GM06990 (cell line): ENCODE measurements around the gene NFXL1.

ENCODE experiments used
- DNase-seq: peaks from one replicate; pipeline ENCODE4 v3.0.0-alpha.2; 2011; ENCODE audit not compliant: insufficient read length; ENCODE audit errors: extremely low read depth
- H3K27me3 ChIP-seq: replicated peaks from 2 replicates; pipeline ENCODE4 v1.6.0; 2011; ENCODE audit warnings: low read length; ENCODE audit not compliant: control insufficient read depth, insufficient read depth
- H3K36me3 ChIP-seq: 2 replicates; pipeline ENCODE4 v1.5.1; 2011; ENCODE audit warnings: low read length; ENCODE audit not compliant: control insufficient read depth, insufficient read depth
- H3K4me3 ChIP-seq: replicated peaks from 2 replicates; pipeline ENCODE4 v1.5.1; 2011; ENCODE audit warnings: low read depth, mild to moderate bottlenecking, control low read depth, low read length
- CTCF ChIP-seq: IDR thresholded peaks from 2 replicates; pipeline ENCODE4 v1.5.1; 2011; ENCODE audit warnings: low read length, control low read depth, mild to moderate bottlenecking, inconsistent platforms; ENCODE audit not compliant: insufficient read depth, poor library complexity, severe bottlenecking

NFXL1 gene

GRCh38 chr4:47939456-47939855, 25.1 kb upstream of the NFXL1 start:
- H3K4me3 ChIP-seq, result no peak overlapping the region
- no peak for DNase-seq
- H3K36me3 ChIP-seq, result no peaks in the 10 kb centered on the region
- TF ChIP-seq CTCF, result no peak
- H3K27me3 ChIP-seq, result no peaks in the 10 kb centered on the region

- no peaks in the 10 kb centered on the region for H3K27me3 ChIP-seq
- no peak for DNase-seq
- TF ChIP-seq CTCF, result no peak
- H3K36me3 ChIP-seq, result no peaks in the 10 kb centered on the region
- no peak overlapping the region for H3K4me3 ChIP-seq
Measured at GRCh38 chr4:47936336-47936735, 22.0 kb upstream of the NFXL1 start.

- peak; percentile 45 for TF ChIP-seq CTCF
- H3K4me3 ChIP-seq, result no peak overlapping the region
- DNase-seq, result no peak
- no peaks in the 10 kb centered on the region for H3K27me3 ChIP-seq
- H3K36me3 ChIP-seq, result no peaks in the 10 kb centered on the region
Measured at GRCh38 chr4:47933840-47934239, 19.5 kb upstream of the NFXL1 start.

- DNase-seq, result no peak
- Histone ChIP-seq H3K36me3 (no peaks in the 10 kb centered on the region), H3K4me3 (no peak overlapping the region), H3K27me3 (no peaks in the 10 kb centered on the region)
- TF ChIP-seq CTCF, result no peak
Measured at GRCh38 chr4:47930971-47931804, 16.8 kb upstream of the NFXL1 start.

GRCh38 chr4:47929682-47930201, 15.4 kb upstream of the NFXL1 start:
- DNase-seq, result no peak
- no peak for TF ChIP-seq CTCF
- Histone ChIP-seq H3K27me3 (no peaks in the 10 kb centered on the region), H3K36me3 (no peaks in the 10 kb centered on the region), H3K4me3 (no peak overlapping the region)
